Muscle of arm (tissue), 12 donors: ENCODE measurements around the gene MYO1H. TPM values are rescaled to one million over a fixed set of nuclear protein-coding genes. Genes with fewer than 3 reads are reported as not detected.
"Not testable (repeated sequence)": the region's sequence is repeated elsewhere in the genome, so short reads cannot be mapped to it uniquely, and the experiment has no call there.

Experiments used
- DNase-seq: peaks from one replicate; pipeline ENCODE4 v3.0.0-alpha.2; 2013
- polyA plus RNA-seq, 12 donors: library from polyadenylated mRNA; unstranded; fragments of 120-200 nt; gene quantifications; one replicate each; pipeline ENCODE4 v1.2.1, GENCODE V29; 2013; ENCODE audit not compliant: insufficient read length in 12 of 12

Gene MYO1H
- polyA plus RNA-seq, 12 donors = 0.09 to 1.2 (median 0.28) TPM; not detected in 3

- no peak for DNase-seq
Observed at GRCh38 chr12:109345428-109345827, 2.3 kb upstream of the MYO1H start.

GRCh38 chr12:109346920-109347319 is 780 bp upstream of the MYO1H start:
- no peak for DNase-seq

GRCh38 chr12:109352184-109352583 is 4.5 kb downstream of the MYO1H start:
- DNase-seq = no peak

- no peak for DNase-seq
Observed at GRCh38 chr12:109356577-109356976, 8.9 kb downstream of the MYO1H start.

GRCh38 chr12:109357032-109357431 is 9.3 kb downstream of the MYO1H start:
- no peak for DNase-seq

- DNase-seq = no peak
Observed at GRCh38 chr12:109358154-109358869, 10.6 kb downstream of the MYO1H start.

GRCh38 chr12:109359131-109359690 is 11.5 kb downstream of the MYO1H start:
- DNase-seq = no peak

GRCh38 chr12:109369831-109370230 is 22.1 kb downstream of the MYO1H start:
- DNase-seq = no peak

GRCh38 chr12:109377139-109377685 is 29.5 kb downstream of the MYO1H start:
- DNase-seq = no peak

- DNase-seq = no peak
Observed at GRCh38 chr12:109378569-109378968, 30.9 kb downstream of the MYO1H start.

GRCh38 chr12:109382031-109382430 is 34.3 kb downstream of the MYO1H start:
- DNase-seq = no peak

GRCh38 chr12:109383240-109383639 is 35.5 kb downstream of the MYO1H start:
- no peak for DNase-seq

- DNase-seq = peak; percentile 38
Observed at GRCh38 chr12:109385339-109386058, 37.8 kb downstream of the MYO1H start.

GRCh38 chr12:109386059-109386433 is 38.3 kb downstream of the MYO1H start:
- DNase-seq = no peak

- no peak for DNase-seq
Observed at GRCh38 chr12:109387425-109388166, 39.9 kb downstream of the MYO1H start.

GRCh38 chr12:109388167-109388563 is 40.5 kb downstream of the MYO1H start:
- DNase-seq = no peak

GRCh38 chr12:109389146-109389545 is 41.4 kb downstream of the MYO1H start:
- no peak for DNase-seq

- peak; percentile 41 for DNase-seq
Observed at GRCh38 chr12:109393437-109394345, 46.0 kb downstream of the MYO1H start.

GRCh38 chr12:109394891-109395290 is 47.2 kb downstream of the MYO1H start:
- DNase-seq = no peak

GRCh38 chr12:109404841-109405240 is 57.1 kb downstream of the MYO1H start:
- not testable (repeated sequence) for DNase-seq

GRCh38 chr12:109406147-109406546 is 58.4 kb downstream of the MYO1H start:
- not testable (repeated sequence) for DNase-seq
